SJCRH30 (cell line): Measurements from ENCODE around the gene TCF7. TPM values are rescaled to one million over a fixed set of nuclear protein-coding genes. Genes with fewer than 3 reads are reported as not detected.

Source experiments
- DNase-seq, 2 experiments: peaks; one replicate each; pipeline ENCODE4 v3.0.0-alpha.2; 2015 to 2020
- H3K27ac ChIP-seq: fragments of 250-450 bp; sonication (Bioruptor Pico); 2 replicates; pipeline ENCODE4 v1.5.1; 2020; ENCODE audit warnings: mild to moderate bottlenecking, moderate library complexity
- H3K27me3 ChIP-seq: fragments of 250-450 bp; sonication (Bioruptor Pico); 2 replicates; pipeline ENCODE4 v1.5.1; 2020; ENCODE audit warnings: mild to moderate bottlenecking, moderate library complexity
- H3K36me3 ChIP-seq: fragments of 250-450 bp; sonication (Bioruptor Pico); 2 replicates; pipeline ENCODE4 v1.5.1; 2020; ENCODE audit warnings: mild to moderate bottlenecking, moderate library complexity
- H3K4me1 ChIP-seq: fragments of 250-450 bp; sonication (Bioruptor Pico); 2 replicates; pipeline ENCODE4 v1.5.1; 2020; ENCODE audit warnings: mild to moderate bottlenecking, moderate library complexity
- H3K4me3 ChIP-seq: fragments of 250-450 bp; sonication (Bioruptor Pico); 2 replicates; pipeline ENCODE4 v1.5.1; 2020; ENCODE audit warnings: mild to moderate bottlenecking, moderate library complexity
- H3K9me3 ChIP-seq: fragments of 250-450 bp; sonication (Bioruptor Pico); replicated peaks from 2 replicates; pipeline ENCODE4 v1.5.1; 2020; ENCODE audit warnings: mild to moderate bottlenecking, moderate library complexity
- total RNA-seq: library from RNA; depleted of rRNA; stranded (reverse); fragments of >200 nt; shearing (Covaris generic); gene quantifications from 2 replicates; pipeline ENCODE4 v1.2.3, GENCODE V29; 2014

The TCF7 gene
- total RNA-seq, 1 experiment from 2014 or later = 2.4 TPM

- no peak overlapping the region for H3K27ac ChIP-seq
- no peak for DNase-seq
- no peaks in the 10 kb centered on the region for H3K36me3 ChIP-seq
- H3K4me1 ChIP-seq = no peaks in the 10 kb centered on the region
- H3K27me3 ChIP-seq = peaks cover 3% of the 10 kb centered on the region; the same call in 1 of the 2 replicates
- no peak overlapping the region for H3K4me3 ChIP-seq
- H3K9me3 ChIP-seq = no peaks in the 10 kb centered on the region
Observed at GRCh38 chr5:134099288-134099872, 15.1 kb upstream of the TCF7 start.

- Histone ChIP-seq H3K4me3 (no peak overlapping the region), H3K27ac (no peak overlapping the region), H3K27me3 (peaks cover 3% of the 10 kb centered on the region; the same call in 1 of the 2 replicates), H3K36me3 (no peaks in the 10 kb centered on the region), H3K4me1 (no peaks in the 10 kb centered on the region), H3K9me3 (no peaks in the 10 kb centered on the region)
- no peak for DNase-seq
Observed at GRCh38 chr5:134099939-134100282, 14.6 kb upstream of the TCF7 start.

GRCh38 chr5:134100283-134101091 is 14.0 kb upstream of the TCF7 start:
- DNase-seq = no peak
- no peaks in the 10 kb centered on the region for H3K36me3 ChIP-seq
- H3K9me3 ChIP-seq = no peaks in the 10 kb centered on the region
- no peak overlapping the region for H3K4me3 ChIP-seq
- H3K27ac ChIP-seq = no peak overlapping the region
- H3K27me3 ChIP-seq = peaks cover 5% of the 10 kb centered on the region; the same call in 1 of the 2 replicates
- no peaks in the 10 kb centered on the region for H3K4me1 ChIP-seq

DNA sequence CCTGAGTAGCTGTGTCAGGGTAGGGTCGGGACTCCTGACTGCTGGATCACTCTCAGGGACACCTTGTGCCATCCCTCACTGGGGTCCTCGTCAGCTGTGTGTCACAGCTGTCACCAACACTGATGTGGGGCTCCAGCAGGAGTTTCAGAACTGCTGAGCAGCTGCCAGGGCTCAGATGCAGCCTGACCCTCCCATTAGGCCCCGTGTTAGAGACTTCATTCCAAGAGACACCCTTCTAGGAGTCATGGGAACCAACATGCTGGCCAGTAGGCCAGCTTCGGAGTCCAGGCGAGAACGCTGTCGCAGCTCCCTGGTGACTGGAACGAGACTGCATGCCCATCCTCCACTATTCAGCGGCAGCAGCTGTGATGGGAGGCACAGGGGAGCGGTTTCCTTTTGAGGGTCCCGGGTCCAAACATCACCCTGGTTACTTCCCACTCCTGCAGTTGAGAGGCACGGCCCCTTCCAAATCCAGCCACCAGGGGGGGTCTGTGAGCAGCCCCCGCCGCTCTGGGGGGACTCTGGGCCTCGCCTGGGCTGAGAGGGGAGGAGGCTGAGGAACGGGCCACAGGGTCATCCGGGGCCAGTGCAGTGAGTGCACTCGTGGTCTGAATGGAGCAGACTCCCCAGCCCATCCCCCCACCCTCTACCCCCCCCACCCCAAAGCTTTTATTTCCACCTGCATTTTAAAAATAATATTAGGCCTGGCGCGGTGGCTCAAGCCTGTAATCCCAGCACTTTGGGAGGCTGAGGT is 12.6 kb upstream of the TCF7 start:
- no peaks in the 10 kb centered on the region for H3K4me1 ChIP-seq
- no peaks in the 10 kb centered on the region for H3K9me3 ChIP-seq
- peak; percentile 60 to 77 for DNase-seq
- H3K4me3 ChIP-seq = no peak overlapping the region
- no peaks in the 10 kb centered on the region for H3K36me3 ChIP-seq
- peaks cover 5% of the 10 kb centered on the region; the same call in 1 of the 2 replicates for H3K27me3 ChIP-seq
- H3K27ac ChIP-seq = no peak overlapping the region

- H3K4me3 ChIP-seq = no peak overlapping the region
- H3K36me3 ChIP-seq = no peaks in the 10 kb centered on the region
- peaks cover 3% of the 10 kb centered on the region; the same call in 1 of the 2 replicates for H3K27me3 ChIP-seq
- no peak for DNase-seq
- H3K4me1 ChIP-seq = no peaks in the 10 kb centered on the region
- no peaks in the 10 kb centered on the region for H3K9me3 ChIP-seq
- no peak overlapping the region for H3K27ac ChIP-seq
Observed at GRCh38 chr5:134103397-134103796, 11.1 kb upstream of the TCF7 start.

DNA sequence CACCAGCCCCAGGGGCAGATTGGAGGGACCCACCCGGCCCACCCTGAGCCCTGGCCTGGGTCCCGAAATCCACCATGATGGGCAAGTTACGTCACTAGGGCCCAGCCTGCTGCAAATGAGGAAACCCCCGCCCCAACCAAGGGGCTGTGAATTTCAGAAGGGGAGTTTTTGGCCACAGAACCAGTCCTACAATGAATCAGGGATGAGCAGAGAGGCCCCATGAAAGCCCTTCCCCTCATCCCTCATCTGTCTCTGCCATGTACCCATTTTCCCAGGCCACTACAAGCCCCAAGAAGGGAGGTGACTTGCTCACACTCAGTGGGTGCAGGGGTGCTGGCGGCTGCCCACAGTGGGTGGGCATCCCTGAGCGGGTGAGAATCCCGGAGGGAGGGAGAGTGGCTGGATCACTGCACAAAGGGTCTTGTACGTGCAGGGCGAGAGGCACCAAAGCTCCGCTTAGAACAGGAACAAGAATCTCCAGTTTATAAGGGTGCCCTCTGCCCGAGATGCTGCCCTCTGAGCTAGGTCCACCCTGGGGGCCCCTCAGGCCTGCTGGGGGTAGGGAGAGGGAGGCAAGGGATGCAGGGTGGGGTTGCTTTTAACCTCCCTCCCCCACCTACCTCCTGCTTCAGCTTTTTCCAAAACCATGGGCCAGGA is 10.4 kb upstream of the TCF7 start:
- H3K27me3 ChIP-seq = peaks cover 2% of the 10 kb centered on the region; the same call in 1 of the 2 replicates
- H3K27ac ChIP-seq = no peak overlapping the region
- no peaks in the 10 kb centered on the region for H3K36me3 ChIP-seq
- no peaks in the 10 kb centered on the region for H3K4me1 ChIP-seq
- no peak overlapping the region for H3K4me3 ChIP-seq
- DNase-seq = no peak
- H3K9me3 ChIP-seq = no peaks in the 10 kb centered on the region

GRCh38 chr5:134106991-134107701 is 7.3 kb upstream of the TCF7 start:
- no peaks in the 10 kb centered on the region for H3K36me3 ChIP-seq
- H3K27me3 ChIP-seq = 0 out of 2 replicates have a peak, but pooled peaks cover 6% of the 10 kb centered on the region
- DNase-seq = no peak
- H3K4me1 ChIP-seq = 0 out of 2 replicates have a peak, but pooled peaks cover 4% of the 10 kb centered on the region
- H3K4me3 ChIP-seq = no peak overlapping the region
- no peaks in the 10 kb centered on the region for H3K9me3 ChIP-seq
- no peak overlapping the region for H3K27ac ChIP-seq

DNA sequence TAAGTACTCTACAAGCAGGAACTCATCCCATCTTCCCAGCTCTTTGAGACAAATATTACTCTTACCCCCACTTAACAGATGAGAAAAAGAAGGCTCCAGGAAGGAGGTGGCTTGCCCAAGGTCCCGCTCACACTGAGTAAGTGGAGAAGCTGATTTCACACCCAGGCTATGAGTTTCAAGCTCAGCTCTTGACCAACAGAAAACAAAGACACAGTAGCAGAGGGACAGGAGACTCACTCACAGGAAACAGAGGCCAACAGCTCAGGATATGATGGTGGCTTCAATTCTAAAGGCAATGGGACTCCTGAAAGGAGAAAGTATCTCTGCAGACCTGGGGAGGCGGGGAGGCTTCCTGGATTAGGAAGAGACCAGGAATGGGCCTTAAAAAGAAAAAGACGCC is 6.7 kb upstream of the TCF7 start:
- H3K9me3 ChIP-seq = no peaks in the 10 kb centered on the region
- no peaks in the 10 kb centered on the region for H3K36me3 ChIP-seq
- 0 out of 2 replicates have a peak, but pooled peaks cover 4% of the 10 kb centered on the region for H3K4me1 ChIP-seq
- no peak for DNase-seq
- no peak overlapping the region for H3K27ac ChIP-seq
- H3K27me3 ChIP-seq = 0 out of 2 replicates have a peak, but pooled peaks cover 6% of the 10 kb centered on the region
- no peak overlapping the region for H3K4me3 ChIP-seq

- Histone ChIP-seq H3K4me3 (no peak overlapping the region), H3K36me3 (no peaks in the 10 kb centered on the region), H3K27ac (no peak overlapping the region), H3K4me1 (0 out of 2 replicates have a peak, but pooled peaks cover 7% of the 10 kb centered on the region), H3K9me3 (no peaks in the 10 kb centered on the region), H3K27me3 (0 out of 2 replicates have a peak, but pooled peaks cover 4% of the 10 kb centered on the region)
- DNase-seq = no peak
Observed at GRCh38 chr5:134110382-134110781, 4.1 kb upstream of the TCF7 start.

GRCh38 chr5:134111741-134112647 is 2.5 kb upstream of the TCF7 start:
- Histone ChIP-seq H3K4me1 (0 out of 2 replicates have a peak, but pooled peaks cover 7% of the 10 kb centered on the region), H3K27me3 (0 out of 2 replicates have a peak, but pooled peaks cover 4% of the 10 kb centered on the region), H3K4me3 (no peak overlapping the region), H3K36me3 (no peaks in the 10 kb centered on the region), H3K27ac (no peak overlapping the region), H3K9me3 (no peaks in the 10 kb centered on the region)
- no peak for DNase-seq

GRCh38 chr5:134112726-134113362 is 1.6 kb upstream of the TCF7 start:
- Histone ChIP-seq H3K9me3 (no peaks in the 10 kb centered on the region), H3K4me3 (no peak overlapping the region), H3K27me3 (0 out of 2 replicates have a peak, but pooled peaks cover 4% of the 10 kb centered on the region), H3K27ac (no peak overlapping the region), H3K36me3 (no peaks in the 10 kb centered on the region), H3K4me1 (0 out of 2 replicates have a peak, but pooled peaks cover 7% of the 10 kb centered on the region)
- DNase-seq = no peak

- Histone ChIP-seq H3K27ac (no peak overlapping the region), H3K36me3 (no peaks in the 10 kb centered on the region), H3K27me3 (0 out of 2 replicates have a peak, but pooled peaks cover 4% of the 10 kb centered on the region), H3K4me3 (no peak overlapping the region; the same call in 1 of the 2 replicates), H3K9me3 (no peaks in the 10 kb centered on the region), H3K4me1 (0 out of 2 replicates have a peak, but pooled peaks cover 7% of the 10 kb centered on the region)
- DNase-seq = no peak
Observed at GRCh38 chr5:134113363-134113889, 1.1 kb upstream of the TCF7 start.
